ENCODE data around the gene SERPINE1.

DNA sequence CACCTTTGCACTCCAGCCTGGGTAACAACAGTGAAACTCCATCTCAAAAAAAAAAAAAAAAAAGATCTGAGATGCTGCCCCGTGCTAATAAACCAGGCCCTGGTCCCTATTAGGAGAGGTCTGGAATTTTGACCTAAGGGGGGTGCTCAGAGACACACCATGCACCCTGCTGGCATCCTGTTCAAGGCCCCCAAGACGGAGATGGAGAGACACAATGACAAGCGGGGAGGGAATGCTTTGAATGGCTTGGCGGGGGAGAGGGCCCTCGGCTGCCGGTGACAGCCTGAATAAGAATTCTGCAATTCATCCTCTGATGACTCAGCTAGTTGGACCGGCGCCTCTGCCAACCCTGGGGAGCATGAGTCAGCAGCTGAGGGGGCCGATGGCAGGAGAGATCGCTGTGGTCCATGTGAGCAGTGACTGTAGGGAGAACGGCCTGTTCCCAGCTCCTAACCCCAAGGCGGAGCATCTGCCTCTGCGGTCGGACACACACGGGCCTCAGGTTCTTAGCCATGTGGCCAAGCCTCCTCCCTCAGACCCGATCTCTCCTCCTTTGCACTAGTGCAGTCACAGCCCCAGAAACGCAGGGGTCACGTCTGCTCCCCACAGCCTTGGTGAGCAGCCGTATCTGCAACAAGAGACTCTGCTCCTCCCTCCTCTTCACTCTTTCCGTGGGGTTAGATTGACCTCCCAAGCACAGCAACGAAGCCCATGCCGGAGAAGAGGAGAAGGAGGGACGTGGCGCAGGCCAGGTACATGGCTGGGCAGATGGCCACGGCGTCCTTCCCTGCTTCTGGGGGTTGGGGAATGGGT is 26.7 kb upstream of the SERPINE1 start:
- TF ChIP-seq EZH2phosphoT487 (IDR thresholded peaks at IDR 0.05; ENCODE audit: unreplicated experiment) (no peak), JUNB (IDR thresholded peaks at IDR 0.05; ENCODE audit: unreplicated experiment) (no peak), CREB1 (CRISPR knock-in tag; IDR thresholded peaks at IDR 0.05; ENCODE audit: low read depth) (no peak), POLR2AphosphoS5 (IDR thresholded peaks at IDR 0.05; ENCODE audit: low read depth) (no peak), EZH2 (IDR thresholded peaks at IDR 0.05; ENCODE audit: low read depth, unreplicated experiment) (no peak)
- TF ChIP-seq, protein P1, sequence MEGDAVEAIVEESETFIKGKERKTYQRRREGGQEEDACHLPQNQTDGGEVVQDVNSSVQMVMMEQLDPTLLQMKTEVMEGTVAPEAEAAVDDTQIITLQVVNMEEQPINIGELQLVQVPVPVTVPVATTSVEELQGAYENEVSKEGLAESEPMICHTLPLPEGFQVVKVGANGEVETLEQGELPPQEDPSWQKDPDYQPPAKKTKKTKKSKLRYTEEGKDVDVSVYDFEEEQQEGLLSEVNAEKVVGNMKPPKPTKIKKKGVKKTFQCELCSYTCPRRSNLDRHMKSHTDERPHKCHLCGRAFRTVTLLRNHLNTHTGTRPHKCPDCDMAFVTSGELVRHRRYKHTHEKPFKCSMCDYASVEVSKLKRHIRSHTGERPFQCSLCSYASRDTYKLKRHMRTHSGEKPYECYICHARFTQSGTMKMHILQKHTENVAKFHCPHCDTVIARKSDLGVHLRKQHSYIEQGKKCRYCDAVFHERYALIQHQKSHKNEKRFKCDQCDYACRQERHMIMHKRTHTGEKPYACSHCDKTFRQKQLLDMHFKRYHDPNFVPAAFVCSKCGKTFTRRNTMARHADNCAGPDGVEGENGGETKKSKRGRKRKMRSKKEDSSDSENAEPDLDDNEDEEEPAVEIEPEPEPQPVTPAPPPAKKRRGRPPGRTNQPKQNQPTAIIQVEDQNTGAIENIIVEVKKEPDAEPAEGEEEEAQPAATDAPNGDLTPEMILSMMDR (conservative IDR thresholded peaks at IDR 0.05; ENCODE audit: low read depth in 2 of 2), result no peak
- TF ChIP-seq, protein P2, sequence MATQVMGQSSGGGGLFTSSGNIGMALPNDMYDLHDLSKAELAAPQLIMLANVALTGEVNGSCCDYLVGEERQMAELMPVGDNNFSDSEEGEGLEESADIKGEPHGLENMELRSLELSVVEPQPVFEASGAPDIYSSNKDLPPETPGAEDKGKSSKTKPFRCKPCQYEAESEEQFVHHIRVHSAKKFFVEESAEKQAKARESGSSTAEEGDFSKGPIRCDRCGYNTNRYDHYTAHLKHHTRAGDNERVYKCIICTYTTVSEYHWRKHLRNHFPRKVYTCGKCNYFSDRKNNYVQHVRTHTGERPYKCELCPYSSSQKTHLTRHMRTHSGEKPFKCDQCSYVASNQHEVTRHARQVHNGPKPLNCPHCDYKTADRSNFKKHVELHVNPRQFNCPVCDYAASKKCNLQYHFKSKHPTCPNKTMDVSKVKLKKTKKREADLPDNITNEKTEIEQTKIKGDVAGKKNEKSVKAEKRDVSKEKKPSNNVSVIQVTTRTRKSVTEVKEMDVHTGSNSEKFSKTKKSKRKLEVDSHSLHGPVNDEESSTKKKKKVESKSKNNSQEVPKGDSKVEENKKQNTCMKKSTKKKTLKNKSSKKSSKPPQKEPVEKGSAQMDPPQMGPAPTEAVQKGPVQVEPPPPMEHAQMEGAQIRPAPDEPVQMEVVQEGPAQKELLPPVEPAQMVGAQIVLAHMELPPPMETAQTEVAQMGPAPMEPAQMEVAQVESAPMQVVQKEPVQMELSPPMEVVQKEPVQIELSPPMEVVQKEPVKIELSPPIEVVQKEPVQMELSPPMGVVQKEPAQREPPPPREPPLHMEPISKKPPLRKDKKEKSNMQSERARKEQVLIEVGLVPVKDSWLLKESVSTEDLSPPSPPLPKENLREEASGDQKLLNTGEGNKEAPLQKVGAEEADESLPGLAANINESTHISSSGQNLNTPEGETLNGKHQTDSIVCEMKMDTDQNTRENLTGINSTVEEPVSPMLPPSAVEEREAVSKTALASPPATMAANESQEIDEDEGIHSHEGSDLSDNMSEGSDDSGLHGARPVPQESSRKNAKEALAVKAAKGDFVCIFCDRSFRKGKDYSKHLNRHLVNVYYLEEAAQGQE (IDR thresholded peaks at IDR 0.05; ENCODE audit: unreplicated experiment), result no peak

Measured in GM23338 (cell line).